Measurements from ENCODE around the gene OR10AG1. TPM values are rescaled to one million over a fixed set of nuclear protein-coding genes. Genes with fewer than 3 reads are reported as not detected.
A peak's percentile ranks its signal among the peaks of the same experiment; 100 is the strongest.

OR10AG1 gene, protein sequence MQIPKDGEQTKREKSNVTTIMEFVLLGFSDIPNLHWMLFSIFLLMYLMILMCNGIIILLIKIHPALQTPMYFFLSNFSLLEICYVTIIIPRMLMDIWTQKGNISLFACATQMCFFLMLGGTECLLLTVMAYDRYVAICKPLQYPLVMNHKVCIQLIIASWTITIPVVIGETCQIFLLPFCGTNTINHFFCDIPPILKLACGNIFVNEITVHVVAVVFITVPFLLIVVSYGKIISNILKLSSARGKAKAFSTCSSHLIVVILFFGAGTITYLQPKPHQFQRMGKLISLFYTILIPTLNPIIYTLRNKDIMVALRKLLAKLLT
- not detected for polyA plus RNA-seq (ENCODE audit: insufficient read length)

DNA sequence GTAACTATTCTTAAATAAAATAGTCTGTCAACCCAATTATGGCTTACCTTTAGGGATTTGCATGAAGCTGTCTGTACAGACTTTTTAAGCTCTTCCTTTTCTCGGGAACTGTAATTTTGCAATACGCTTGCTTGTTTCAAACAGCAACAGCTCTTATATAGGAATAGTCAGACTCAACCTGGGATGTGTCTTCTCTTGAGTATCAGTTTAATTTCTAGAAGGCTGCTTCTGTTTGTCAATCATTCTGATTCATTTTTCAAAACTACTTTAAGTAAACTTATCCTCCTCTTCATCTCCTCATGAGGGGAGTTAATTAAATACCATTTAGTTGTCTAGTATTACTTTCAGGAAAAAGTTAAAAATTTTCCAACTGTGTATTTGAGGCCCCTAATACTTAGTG, at the start of gene OR10AG1:
OR10AG1 (minus strand) TSS at position 101 of the 400 bp plus-strand sequence; CDS start at position 63, 38 bp downstream.
- no peak for DNase-seq

DNA sequence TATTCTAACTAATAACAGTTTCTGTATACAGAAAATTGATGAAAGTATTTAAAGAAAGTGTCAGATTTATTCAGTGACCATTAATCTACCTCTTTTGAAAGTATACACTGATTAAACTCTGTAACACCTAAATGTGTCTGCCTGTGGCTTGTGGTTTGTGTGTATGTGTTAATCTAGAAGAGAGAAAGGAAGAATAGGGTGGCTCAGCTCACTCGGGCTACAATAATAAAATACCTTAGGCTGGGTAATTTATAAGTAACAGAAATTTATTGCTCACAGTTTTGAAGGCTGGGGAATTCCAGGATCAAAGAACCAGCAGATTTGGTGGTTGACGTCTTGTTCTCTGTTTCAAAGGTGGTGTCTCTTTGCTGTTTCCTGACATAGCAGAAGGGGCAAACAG, 44.1 kb upstream of the OR10AG1 start:
- no peak for DNase-seq

DNA sequence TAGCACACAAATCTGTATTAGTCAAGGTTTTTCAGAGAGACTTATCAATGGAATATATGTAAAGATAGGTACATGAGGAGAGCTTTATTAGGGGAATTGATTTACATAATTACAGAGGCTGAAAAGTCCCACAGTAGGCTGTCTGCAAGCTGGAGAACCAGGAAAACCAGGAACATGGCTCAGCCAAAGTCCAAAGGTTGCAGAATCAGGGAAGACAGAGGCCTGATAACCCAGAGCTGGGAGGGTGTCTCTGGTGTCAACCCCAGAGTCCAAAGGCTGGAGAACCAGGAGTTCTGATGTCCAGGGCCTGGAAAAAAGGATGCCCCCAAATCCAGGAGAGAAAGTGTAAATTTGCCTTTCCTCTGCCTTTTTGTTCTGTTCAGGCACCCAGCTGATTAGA, 41.0 kb upstream of the OR10AG1 start:
- DNase-seq = no peak

DNA sequence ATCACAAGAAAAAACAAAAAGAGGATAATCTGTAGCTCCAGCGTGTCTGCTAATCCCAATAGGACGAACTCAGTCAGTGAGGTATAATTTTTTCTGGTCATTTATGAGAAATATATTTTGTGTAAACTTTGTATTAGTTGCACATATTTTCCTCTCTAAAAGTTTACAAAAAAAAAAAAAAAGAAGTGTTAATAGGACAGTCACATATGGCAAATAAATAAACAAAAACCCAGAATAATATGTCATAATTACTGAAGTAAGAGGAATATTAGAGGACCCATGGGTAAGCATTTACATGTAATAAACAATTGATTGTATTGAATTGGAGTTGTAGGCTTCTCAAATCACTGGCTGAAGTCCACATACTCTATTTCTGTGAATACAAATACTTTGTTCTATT, 24.8 kb upstream of the OR10AG1 start, which contains the start of gene OR5F1:
OR5F1 (minus strand) TSS at position 101 of the 400 bp plus-strand sequence; CDS start at position 101, 0 bp downstream.
- no peak for DNase-seq

DNA sequence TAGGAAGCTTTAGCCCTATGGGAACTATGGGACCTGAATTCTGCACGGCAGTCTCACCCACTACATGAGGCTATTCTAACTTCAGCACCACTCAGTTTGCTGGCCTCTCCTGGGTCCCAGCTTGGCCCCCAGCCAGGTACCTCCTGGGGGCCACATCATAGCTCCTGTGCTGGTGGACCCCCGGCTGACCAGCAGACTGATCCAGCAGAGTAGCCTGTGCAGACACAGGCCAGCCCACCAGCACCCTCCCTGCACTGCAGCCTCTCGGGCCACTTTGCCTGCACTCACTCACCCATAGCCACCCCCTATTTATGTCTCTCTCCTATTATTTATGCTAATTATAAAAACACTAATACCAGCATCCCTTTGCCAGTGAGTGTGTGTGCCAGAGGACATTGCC, 1.2 kb upstream of the OR10AG1 start:
- DNase-seq = no peak

DNA sequence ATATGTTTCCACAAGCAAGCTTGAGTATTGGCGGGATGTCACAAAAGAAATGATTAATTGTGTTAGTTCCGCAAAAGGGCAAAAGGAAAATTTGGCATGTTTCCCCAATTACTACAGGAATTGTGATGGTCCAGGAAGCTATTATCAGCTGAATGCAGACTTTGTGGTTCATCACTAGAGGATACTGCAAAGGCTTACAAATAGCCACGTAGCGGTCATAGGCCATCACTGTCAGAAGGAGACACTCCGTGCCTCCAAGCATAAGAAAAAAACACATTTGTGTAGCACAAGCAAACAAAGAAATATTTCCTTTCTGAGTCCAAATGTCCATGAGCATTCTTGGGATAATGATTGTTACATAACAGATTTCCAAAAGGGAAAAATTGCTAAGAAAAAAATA, 1.8 kb downstream of the OR10AG1 start:
- DNase-seq = no peak

DNA sequence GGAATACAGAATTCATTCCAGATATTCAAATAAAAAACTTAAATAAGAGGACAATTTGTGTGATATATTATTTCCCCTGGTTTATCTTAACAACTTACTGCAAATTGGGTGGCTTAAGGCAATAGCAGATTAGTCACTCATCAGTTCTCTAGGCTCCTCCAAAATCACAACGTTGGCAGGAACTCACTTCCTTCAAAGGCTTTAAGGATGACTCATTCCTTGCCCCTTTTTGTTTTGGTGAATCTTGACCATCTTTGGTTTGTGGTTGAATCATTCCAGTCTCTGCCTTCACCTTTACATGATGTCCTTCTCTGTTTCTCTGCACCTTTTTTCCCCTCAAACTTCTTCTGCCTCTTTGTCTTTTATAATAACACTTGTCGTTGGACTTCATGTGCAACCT, 3.4 kb downstream of the OR10AG1 start:
- DNase-seq = no peak

DNA sequence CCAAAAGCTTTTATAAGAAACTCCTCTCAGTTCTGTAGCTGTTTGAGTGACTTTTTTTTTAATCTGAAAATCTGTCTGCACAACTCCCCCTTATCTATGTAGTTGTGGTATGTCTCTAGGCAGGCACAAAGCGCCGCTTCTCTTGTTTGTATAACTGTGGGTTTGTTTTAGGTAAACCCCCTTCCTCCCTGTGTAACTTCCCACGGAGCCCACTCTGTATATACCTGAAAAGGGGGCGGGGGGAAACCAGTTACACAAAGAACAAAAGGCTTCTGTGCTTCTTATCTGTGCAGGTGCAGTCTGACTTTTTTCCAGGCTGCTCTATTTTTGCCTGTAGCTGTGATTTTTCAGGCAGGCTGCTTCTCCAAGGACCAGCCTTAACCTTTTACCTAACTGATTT, 13.2 kb downstream of the OR10AG1 start:
- no peak for DNase-seq

DNA sequence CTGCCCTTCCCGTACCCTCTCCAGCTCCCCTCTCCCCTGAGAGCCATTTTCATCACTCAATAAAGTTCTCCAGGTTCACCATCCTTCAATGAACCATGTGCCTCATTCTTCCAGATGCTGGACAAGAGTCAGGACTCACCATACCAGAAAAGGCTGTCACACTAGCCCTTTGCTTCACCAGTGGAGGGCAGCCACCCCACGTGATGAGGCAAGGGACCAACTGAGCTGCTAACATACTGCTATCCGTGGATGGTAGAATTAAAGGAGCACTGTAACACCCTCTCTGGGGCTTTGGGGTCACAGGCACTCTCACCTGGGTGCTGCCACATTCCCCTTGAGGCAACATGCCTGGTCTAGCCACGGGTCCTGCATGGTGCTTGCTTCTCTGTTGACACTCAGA, 20.4 kb downstream of the OR10AG1 start:
- DNase-seq = no peak

DNA sequence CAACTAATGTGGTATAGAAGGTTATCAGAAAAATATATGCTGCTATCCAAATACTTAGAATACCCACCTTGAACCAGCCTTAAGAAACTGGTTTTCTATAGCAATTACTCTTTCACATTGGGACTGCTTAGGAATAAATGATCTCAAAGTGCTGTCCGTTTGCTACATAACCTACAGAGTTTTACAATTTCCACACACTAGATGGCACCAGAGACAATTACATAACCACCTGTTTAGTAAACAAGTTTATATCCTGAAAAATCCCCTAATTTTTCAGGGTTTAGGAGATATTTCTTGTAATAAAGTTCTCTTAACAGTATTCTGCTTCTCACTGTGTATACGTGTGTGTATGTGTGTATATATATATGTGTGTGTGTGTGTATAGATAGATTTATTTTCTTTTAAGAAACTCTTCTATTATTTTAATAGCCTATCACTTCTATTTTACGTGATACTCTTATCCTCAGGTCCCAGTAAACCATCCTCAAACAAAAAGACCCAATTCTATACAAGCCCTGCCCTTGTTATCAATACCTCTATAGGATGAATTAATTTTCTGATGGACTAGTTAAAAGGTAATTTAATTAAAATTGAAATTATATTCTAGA, 26.9 kb downstream of the OR10AG1 start:
- DNase-seq = peak; percentile 3

DNA sequence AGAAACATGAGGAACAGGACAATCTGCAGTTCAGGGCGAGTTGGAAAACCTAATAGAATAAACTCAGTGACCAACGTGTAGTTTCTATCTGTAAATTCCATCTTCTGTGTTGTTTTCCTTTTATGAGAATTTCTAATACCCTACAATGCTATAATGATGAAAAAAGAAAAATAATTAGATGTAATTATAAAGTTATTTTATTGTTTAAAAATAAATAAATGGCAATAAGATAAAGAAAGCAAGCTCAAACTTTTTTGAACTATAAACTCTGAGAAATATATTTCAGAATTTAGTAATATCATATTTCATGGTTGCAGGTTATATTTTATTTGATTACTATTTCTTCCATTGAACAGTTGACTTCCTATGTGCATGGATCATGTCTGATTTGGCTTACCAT, 33.4 kb downstream of the OR10AG1 start, which contains the start of gene OR5I1:
OR5I1 (minus strand) TSS at position 101 of the 400 bp plus-strand sequence; CDS start at position 101, 0 bp downstream.
- DNase-seq = no peak

DNA sequence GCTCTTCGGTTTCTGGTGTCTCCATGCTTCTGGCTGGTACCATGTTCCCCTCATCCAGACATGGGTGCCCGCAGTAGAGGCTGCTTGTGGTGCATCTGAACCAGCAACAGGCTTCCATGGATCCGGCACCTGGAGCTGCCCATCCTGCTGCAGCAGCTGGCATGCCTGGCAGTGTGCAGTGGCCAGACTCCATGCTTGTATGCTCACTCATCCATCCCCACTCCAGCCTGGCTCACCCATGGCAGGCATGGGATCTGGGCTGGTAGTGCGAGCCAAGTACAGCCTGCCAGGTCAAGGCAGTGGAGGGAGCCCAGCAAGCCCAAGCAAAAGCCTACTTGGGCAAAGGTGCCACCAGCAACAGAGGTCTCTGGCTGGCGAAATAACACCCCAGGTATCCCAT, 49.2 kb downstream of the OR10AG1 start:
- no peak for DNase-seq

Other genes starting within 250 kb of the OR10AG1 start
- gene OR5D13, start 196.5 kb downstream of the OR10AG1 start, polyA plus RNA-seq (ENCODE audit: insufficient read length) = not detected
- not detected for gene OR5D14, start 174.4 kb downstream of the OR10AG1 start, polyA plus RNA-seq (ENCODE audit: insufficient read length)
- not detected for gene OR5L1, start 158.6 kb downstream of the OR10AG1 start, polyA plus RNA-seq (ENCODE audit: insufficient read length)
- not detected for gene OR5D18, start 150.3 kb downstream of the OR10AG1 start, polyA plus RNA-seq (ENCODE audit: insufficient read length)
- gene OR5L2, start 142.7 kb downstream of the OR10AG1 start, polyA plus RNA-seq (ENCODE audit: insufficient read length) = not detected
- gene OR5D16, start 131.2 kb downstream of the OR10AG1 start, polyA plus RNA-seq (ENCODE audit: insufficient read length) = not detected
- not detected for gene TRIM51, start 86.6 kb downstream of the OR10AG1 start, polyA plus RNA-seq (ENCODE audit: insufficient read length)
- not detected for gene OR5W2, start 55.4 kb downstream of the OR10AG1 start, polyA plus RNA-seq (ENCODE audit: insufficient read length)
- gene OR5I1, start 33.5 kb downstream of the OR10AG1 start, polyA plus RNA-seq (ENCODE audit: insufficient read length) = not detected
- gene OR5F1, start 24.7 kb upstream of the OR10AG1 start, polyA plus RNA-seq (ENCODE audit: insufficient read length) = not detected
- gene OR5AS1, start 57.7 kb upstream of the OR10AG1 start, polyA plus RNA-seq (ENCODE audit: insufficient read length) = not detected
- not detected for gene OR8I2, start 123.4 kb upstream of the OR10AG1 start, polyA plus RNA-seq (ENCODE audit: insufficient read length)
- gene OR8H2, start 133.7 kb upstream of the OR10AG1 start, polyA plus RNA-seq (ENCODE audit: insufficient read length) = not detected
- gene OR8H3, start 152.4 kb upstream of the OR10AG1 start, polyA plus RNA-seq (ENCODE audit: insufficient read length) = not detected
- gene OR8J3, start 170.3 kb upstream of the OR10AG1 start, polyA plus RNA-seq (ENCODE audit: insufficient read length) = not detected
- not detected for gene OR8K5, start 190.4 kb upstream of the OR10AG1 start, polyA plus RNA-seq (ENCODE audit: insufficient read length)
- not detected for gene OR5J2, start 206.7 kb upstream of the OR10AG1 start, polyA plus RNA-seq (ENCODE audit: insufficient read length)

Measured in hindlimb muscle (tissue), 1 donor.